HG03520 (cell line): ENCODE results near the gene TRIAP1.
A peak's percentile ranks its signal among the peaks of the same experiment; 100 is the strongest.
"Not testable (repeated sequence)": the region's sequence is repeated elsewhere in the genome, so short reads cannot be mapped to it uniquely, and the experiment has no call there.

Experiments
- ATAC-seq: cut with Tn5 transposase; IDR thresholded peaks from one replicate; pipeline ENCODE4 v1.9.1; 2021; ENCODE audit warnings: mild to moderate bottlenecking, moderate library complexity; ENCODE audit not compliant: unreplicated experiment

The TRIAP1 gene

DNA sequence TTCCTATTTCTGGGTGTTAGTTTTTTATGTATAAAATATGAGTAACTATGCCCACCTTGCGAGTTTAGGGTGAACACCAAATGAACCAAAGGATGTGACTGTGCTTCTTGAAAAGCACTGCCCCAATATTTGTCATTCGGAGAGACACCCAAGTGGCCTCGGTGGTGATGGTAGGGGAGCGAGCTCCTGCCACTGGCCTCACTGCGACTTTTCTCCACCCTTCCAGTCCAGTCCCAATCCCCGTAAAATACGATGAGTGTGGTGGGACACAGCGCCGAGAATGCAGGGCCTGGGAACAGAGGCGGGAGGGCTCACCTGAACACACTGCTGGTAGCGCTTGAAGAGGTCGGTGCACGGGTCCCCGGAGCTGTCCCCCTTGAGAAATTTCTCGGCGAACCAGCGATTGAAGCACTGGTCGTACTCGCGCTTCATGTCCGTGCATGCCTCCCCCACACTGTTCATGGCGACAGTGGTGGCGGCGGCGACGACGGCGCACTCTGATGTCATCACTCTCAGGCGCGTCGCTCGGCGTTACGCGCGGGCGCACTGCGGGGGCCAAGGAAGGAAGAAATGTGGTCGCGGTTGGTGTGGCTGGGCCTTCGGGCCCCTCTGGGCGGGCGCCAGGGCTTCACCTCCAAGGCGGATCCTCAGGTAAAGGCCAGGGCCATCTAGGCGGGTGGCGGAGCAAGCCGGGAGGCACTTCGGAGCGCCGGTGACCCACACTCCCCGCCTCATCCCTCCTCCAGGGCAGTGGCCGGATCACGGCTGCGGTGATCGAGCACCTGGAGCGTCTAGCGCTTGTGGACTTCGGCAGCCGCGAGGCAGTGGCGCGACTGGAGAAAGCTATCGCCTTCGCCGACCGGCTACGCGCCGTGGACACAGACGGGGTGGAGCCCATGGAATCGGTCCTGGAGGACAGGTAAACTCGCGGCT is at the start of gene TRIAP1, which contains the start of gene GATC:
TSS of gene TRIAP1 (minus strand) at position 474 of the 933 bp plus-strand sequence. CDS start at position 462, 12 bp downstream.
TSS of gene GATC (plus strand) at position 534 of the 933 bp plus-strand sequence. CDS start at position 571, 37 bp downstream.
- ATAC-seq, result peak; percentile 77

DNA sequence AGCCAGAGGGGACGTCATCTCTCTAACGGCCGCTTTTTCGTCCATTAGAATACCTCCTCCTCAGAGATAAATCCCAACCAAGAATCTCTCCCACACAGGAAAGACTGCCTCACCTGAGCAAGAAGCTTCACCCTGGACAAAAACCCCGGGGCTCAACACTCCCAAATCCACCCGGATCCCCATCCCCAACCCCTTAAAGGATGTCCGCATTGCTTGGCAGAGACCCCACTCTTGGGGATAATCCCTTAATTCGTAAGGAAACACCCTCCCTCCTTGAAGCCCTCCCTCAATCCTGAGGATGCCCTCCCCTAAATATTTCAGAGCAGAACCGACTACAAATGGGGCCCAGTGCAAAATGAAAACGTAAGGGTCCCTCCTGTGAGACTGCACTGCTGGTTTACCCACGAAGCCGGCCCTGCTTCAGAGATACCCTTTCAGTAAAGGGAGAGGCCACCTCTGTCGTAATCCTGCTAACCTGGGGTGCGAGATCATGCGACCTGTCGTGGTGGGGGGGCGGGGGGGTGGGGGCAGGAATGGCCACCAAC is 49.1 kb upstream of the TRIAP1 start:
- ATAC-seq, result peak; percentile 12

DNA sequence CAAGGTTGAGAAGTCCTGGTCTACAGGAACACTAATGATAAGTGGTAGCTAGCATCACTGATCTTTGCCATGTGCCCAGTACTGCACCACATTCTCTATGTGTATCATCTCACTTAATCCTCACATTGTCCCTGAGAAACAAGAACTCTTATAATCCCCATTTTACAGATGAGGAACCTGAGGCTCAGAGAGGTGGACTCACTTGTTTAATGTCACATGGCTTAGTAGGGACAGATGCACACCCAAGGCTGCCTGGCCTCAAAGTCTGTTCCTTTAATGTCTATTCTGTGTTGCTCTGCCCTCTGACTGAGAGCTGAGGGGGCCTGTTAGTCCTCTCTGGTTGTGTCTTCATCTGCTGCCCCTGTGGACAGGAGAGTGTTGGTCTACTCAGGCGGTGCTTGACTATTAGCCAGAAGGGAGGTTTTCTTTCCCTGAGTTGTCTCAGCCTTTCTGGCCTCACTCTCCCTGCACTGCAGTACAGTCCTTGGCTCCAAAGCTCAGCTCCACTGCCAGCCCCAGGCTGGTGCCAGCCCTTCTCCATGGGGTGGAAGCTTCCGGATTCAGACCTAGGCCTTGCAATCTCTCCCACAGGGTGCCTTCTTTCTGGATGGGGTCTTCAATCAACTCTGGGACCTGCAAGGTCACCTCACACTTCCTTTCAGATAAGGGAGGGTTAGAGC is 44.8 kb upstream of the TRIAP1 start:
- ATAC-seq, result no peak

DNA sequence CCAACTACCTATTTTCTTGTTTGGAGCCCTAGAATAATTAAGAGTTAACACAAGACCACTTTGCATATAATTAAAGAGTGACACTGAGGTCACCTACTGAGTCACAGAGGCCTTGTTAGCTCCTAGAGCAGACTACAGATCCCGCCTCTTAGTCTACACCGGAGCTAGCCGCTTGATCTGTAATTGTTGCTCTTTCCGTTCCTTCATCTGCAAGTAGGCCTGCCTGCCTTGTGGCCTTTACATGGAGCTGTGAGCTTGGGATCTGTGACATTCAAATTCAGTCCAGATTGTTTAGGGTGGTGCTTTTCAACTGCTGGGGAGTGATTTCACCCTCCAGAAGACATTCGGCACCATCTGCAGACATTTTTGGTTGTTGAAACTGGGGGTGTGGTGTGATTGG is 44.1 kb upstream of the TRIAP1 start:
- no peak for ATAC-seq

DNA sequence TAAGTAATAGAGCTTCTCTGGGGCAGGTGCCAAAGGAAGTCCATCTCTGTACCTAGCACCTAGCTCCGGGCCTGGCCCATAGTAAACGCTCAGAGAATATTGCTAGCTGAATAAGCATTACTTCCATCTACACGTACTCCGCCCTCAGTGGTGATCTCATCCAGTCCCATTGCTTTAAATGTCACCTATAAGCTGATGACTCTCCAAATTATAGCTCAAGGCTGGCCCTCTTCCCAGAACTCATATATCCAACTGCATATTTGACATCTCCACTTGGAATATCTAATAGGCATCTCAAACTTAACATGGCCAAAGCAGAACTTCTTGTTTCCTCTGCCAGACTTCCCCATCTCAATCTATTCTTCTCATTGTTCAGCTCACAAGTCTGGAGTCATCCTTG is 42.8 kb upstream of the TRIAP1 start:
- ATAC-seq, result no peak

DNA sequence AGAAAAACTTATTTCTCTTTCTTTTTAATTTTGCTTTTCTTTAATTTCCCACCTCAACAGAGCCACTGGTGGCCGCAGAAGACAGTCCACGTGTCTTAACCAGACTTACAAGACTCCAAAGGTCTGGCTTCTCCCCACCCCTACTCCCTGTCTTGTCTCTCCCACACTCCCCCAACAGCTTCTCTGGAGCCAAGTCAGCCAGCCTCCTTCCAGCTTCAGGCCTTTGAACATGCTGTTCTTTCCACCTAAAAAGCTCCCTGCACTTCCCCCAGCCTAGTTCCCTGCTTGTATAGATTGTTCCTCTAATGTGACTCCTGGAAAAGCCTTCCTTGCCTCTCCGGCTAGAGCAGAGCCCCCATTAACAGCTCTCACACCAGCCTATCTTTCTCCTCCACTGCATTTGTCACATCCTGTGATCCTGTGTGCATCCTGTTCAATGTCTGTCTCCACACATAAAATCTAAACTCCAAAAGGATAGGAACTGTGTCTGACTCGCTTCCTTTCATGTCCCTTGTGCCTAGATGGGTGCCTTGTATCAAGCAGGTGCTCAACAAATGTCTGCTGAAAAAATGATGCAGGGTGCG is 42.0 kb upstream of the TRIAP1 start:
- no peak for ATAC-seq

GRCh38 chr12:120487552-120487951 is 41.4 kb upstream of the TRIAP1 start:
- ATAC-seq, result not testable (repeated sequence)

DNA sequence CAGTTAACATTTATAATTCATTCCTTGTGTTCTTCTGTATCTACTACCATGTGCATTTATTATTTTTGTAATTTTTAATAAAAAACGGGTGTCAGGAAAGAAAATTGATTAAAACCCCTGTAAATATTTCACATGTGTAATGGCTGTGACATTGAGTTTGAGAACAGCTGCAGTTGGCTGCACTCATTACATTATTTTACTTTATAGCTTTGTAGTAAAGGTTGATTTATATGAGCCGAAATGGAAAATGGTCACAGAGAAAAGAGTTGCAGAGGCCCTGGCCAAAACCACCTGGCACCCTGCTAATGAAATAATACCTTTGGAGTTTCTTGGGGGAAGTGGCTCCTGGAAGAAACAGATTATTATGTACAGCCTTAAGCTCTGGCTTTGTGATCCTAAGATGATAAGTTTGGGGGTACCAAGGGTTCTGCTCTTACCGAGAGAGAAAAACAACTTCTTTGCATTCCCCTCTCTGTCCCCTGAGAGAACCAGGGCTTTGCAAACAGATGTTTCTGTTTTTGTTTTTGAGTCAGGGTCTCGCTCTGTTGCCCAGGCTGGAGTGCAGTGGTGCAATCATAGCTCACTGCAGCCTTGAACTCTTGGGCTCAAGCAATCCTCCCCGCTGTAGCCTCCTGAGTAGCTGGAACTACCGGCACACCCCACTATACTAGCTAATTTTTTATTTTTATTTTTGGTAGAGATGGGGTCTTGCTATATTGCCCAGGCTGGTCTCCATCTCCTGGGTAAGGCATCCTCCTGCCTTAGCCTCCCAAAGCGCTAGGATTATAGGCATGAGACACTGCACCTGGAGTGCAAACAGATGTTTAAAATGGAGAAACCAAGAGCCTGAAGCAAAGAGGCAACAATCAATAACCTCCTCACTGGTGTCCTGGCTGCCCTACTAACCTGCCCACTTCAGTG is 40.0 kb upstream of the TRIAP1 start:
- ATAC-seq, result no peak

DNA sequence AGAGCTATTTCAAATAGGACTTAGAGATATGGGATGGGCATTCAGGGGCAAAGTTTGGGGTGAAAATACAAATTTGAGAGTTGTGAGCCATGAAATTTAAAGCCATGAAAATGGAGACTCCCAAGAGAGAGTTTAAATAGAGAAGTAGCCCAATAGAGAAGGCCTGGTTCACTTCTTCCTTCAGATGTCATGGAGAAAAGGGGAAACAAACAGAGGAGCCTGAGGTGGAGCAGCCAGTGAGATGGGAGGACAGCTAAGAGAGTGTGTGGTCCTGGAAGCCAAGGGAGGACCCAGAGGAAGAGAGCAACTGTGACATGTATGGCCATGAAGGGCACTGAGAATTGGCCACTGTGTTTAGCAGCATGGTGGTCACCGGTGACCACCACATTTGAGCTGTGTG is 37.4 kb upstream of the TRIAP1 start:
- no peak for ATAC-seq

GRCh38 chr12:120481022-120481767 is 35.0 kb upstream of the TRIAP1 start:
- no peak for ATAC-seq

DNA sequence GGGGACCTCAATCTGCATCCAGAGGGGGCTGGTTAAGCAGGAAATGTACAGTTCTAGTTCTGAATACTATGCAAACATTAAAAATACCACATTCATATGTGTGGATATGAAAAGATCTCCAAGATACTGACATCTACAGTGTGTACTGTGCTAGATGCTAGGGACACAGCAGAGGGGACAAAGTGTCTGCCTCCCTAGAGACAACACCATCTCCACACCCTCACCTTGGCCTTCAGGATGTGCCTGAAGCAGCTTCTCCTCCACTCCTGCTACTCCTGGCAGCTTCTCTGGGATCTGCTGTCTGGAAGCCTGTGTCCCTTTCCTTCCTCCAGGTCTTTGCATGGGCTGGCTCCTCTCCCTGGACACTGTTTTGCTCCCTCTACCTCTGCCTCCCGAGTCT is 34.0 kb upstream of the TRIAP1 start:
- no peak for ATAC-seq

GRCh38 chr12:120479458-120479857 is 33.3 kb upstream of the TRIAP1 start:
- ATAC-seq, result no peak

DNA sequence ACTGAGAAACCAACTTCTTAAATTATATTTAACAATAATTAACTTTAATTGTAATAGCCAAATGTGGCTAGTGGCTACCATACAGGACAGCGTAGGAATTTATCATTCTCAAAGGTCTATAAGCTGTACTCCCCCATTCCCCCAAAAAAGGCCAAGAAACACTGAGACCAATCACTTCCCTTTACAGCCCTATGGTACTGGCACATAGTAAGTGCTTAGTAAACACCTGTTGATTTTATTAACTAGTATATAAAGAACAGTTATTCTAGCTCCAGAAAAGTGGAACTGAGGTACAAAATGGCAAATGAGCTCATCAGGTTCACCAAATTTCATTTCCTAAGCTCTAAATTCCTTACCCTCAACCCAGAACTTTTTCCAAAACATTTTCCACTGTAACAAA is 29.5 kb upstream of the TRIAP1 start:
- no peak for ATAC-seq

DNA sequence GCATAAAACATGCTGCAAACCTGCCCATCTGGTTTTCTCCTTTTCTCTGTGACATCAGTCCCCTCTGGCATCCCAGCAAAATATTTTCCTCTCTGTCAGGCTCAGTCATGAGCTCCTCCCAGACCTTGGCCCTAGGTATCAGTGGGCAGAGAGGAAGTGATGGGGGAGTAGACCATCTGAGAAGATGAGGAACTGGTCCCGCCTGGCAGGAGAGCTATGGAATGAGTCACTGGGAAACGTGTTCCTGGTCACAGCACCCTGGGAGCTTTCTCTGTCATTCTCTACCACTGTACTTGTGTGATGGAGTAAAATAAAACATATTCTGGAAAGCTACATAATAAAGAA is 28.4 kb upstream of the TRIAP1 start:
- ATAC-seq, result no peak

- no peak for ATAC-seq
These were observed 27.8 kb upstream of the TRIAP1 start for GRCh38 chr12:120473807-120474615.

DNA sequence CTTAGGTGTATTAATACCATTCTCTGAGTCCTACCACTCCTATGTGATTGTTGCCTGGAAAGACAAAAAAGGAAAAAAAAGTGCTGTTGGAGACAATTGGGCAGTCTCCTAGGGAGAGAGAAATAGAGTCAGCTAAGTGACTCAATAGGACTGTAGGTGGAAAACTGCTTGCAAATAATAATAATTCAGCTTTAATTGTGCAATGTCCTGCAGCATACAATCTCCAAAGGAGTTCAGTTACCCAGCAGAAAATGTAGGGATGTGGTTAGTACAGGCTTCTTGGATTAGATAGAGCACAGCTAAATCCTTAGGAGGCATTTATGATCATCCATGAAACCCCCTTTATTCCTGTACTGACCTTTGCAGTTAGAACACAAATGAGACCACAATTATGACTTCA is 26.3 kb upstream of the TRIAP1 start:
- ATAC-seq, result no peak

- ATAC-seq, result peak; percentile 10
These were observed 24.1 kb upstream of the TRIAP1 start for GRCh38 chr12:120470150-120470784.

DNA sequence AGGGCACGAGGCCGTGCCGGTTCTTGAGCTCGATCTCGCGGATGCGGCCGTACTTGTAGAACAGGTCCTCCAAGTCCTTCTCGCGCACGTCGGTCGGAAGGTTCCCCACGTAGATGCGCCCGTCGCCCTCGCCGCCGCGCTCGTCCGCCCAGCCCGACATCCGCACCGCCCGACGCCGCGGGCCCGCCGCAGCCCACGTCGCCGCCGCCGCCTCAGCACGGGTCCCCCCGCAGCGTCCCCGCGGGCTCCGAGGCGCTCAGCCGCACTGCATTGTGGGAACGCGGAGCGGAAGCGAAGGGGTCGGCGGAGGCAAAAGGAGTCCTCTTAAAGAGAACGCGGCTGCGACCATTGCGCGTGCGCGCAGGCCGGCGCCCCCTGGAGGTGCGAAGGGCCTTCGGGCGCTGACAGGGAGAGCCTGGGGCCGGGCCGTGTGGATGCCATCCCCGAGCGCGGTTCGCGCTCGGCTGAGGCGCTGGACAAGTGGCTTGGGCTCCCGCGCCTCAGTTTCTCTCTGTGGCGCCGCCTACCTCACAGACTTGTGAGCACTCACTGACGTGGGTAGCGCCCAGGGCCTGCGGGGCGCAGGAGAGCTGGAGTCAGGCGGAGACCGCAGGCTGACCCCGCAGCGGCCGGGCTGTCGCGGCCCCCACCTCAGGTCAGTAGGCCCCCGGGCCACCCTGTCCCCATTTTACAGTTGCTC is 23.4 kb upstream of the TRIAP1 start, which contains the start of gene SRSF9:
TSS of gene SRSF9 (minus strand) at position 299 of the 700 bp plus-strand sequence. CDS start at position 160, 139 bp downstream.
- ATAC-seq, result peak; percentile 85
